Measurements from ENCODE around the gene IFNAR2.

IFNAR2 gene

DNA sequence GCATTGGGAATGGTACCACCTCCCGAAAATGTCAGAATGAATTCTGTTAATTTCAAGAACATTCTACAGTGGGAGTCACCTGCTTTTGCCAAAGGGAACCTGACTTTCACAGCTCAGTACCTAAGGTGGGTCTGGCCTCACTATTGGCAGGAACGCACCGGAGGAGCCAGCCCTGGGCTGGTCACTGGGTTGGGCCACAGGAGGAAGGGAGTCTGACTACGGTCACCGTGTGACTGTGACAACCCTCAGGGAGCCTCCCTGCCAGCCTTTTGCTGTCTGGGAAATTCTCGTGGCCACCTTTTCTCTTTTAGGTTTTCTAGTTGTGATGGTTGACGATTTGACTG is 38.6 kb downstream of the IFNAR2 start:
- H4K20me1 ChIP-seq (ENCODE audit: insufficient read depth, low read length), result peaks cover 2% of the 10 kb centered on the region; the same call in 1 of the 2 replicates
- H3K9me3 ChIP-seq (ENCODE audit: insufficient read depth, low read length, severe bottlenecking), result no peaks in the 10 kb centered on the region
- no peaks in the 10 kb centered on the region for H3K27me3 ChIP-seq (ENCODE audit: insufficient read depth, low read length, poor library complexity)
- H3K79me2 ChIP-seq (ENCODE audit: insufficient read depth, low read length), result peaks cover 32% of the 10 kb centered on the region
- no peak for DNase-seq
- H2AFZ ChIP-seq (ENCODE audit: low read depth, low read length), result no peak overlapping the region
- H3K4me3 ChIP-seq (ENCODE audit: low read depth in 1 of 2, low read length in 2 of 2), result no peak overlapping the region
- TF ChIP-seq CTCF (IDR thresholded peaks at IDR 0.05; ENCODE audit: borderline replicate concordance, extremely low read depth, low read length, poor library complexity, severe bottlenecking), result no peak
- H3K36me3 ChIP-seq (ENCODE audit: insufficient read depth, low read length), result peaks cover 40% of the 10 kb centered on the region
- no peak for ATAC-seq (ENCODE audit: insufficient read depth, low read depth)
- H3K9ac ChIP-seq (ENCODE audit: low read depth, low read length), result no peak overlapping the region
- peaks cover 29% of the 10 kb centered on the region for H3K4me1 ChIP-seq (ENCODE audit: insufficient read depth, low read length)
- H3K4me2 ChIP-seq (ENCODE audit: insufficient read depth, low read length), result peak overlapping the region; percentile 72
- H3K27ac ChIP-seq (ENCODE audit: low read length), result peak overlapping the region; percentile 3; the same call in 1 of the 2 replicates

DNA sequence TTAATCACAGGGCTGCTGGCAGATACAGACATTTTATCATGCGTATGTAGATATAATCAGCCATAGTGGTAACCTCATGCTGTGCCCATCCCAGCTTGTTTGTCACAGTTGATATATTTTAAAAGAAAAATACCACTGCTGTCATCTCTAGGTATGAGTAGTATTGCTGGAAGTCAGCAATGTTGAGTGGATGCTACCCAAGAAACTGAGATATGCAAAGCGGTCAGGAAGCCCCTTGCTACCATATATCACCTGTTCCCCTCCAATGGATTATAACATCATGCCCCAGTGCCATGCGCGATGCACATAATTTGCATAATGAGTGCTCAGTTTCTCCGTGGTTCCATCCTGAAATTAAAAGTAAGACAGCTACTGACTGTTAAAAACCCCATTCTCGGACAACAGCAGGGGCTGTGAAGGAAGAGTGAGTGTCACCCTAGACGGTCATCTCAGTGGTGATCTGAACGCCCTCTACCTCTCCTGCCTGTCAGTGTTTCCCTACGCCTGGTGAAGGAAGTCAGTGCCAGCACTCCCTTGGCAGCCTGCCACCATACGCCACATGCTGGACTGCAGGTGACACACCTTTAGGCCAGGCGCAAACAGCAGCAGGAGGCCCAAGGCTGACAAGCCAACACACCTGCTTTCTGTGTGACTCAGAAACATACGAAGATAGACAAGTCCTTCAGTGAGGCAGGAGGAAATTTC is 39.2 kb downstream of the IFNAR2 start:
- Histone ChIP-seq H3K9me3 (ENCODE audit: insufficient read depth, low read length, severe bottlenecking) (no peaks in the 10 kb centered on the region), H3K9ac (ENCODE audit: low read depth, low read length) (no peak overlapping the region), H3K36me3 (ENCODE audit: insufficient read depth, low read length) (peaks cover 36% of the 10 kb centered on the region), H3K4me3 (ENCODE audit: low read depth in 1 of 2, low read length in 2 of 2) (no peak overlapping the region), H2AFZ (ENCODE audit: low read depth, low read length) (no peak overlapping the region), H4K20me1 (ENCODE audit: insufficient read depth, low read length) (no peaks in the 10 kb centered on the region), H3K27me3 (ENCODE audit: insufficient read depth, low read length, poor library complexity) (no peaks in the 10 kb centered on the region), H3K4me1 (ENCODE audit: insufficient read depth, low read length) (peaks cover 29% of the 10 kb centered on the region), H3K4me2 (ENCODE audit: insufficient read depth, low read length) (no peak overlapping the region), H3K27ac (ENCODE audit: low read length) (no peak overlapping the region), H3K79me2 (ENCODE audit: insufficient read depth, low read length) (peaks cover 29% of the 10 kb centered on the region)
- TF ChIP-seq EZH2 (IDR thresholded peaks at IDR 0.05; ENCODE audit: borderline replicate concordance, low read depth, low read length, severe bottlenecking) (no peak), CTCF (IDR thresholded peaks at IDR 0.05; ENCODE audit: borderline replicate concordance, extremely low read depth, low read length, poor library complexity, severe bottlenecking) (no peak)
- no peak for ATAC-seq (ENCODE audit: insufficient read depth, low read depth)
- DNase-seq, result no peak

- no peak overlapping the region for H3K4me3 ChIP-seq (ENCODE audit: low read depth in 1 of 2, low read length in 2 of 2)
- peaks cover 38% of the 10 kb centered on the region for H3K36me3 ChIP-seq (ENCODE audit: insufficient read depth, low read length)
- peaks cover 26% of the 10 kb centered on the region for H3K79me2 ChIP-seq (ENCODE audit: insufficient read depth, low read length)
- H3K4me2 ChIP-seq (ENCODE audit: insufficient read depth, low read length), result no peak overlapping the region
- H3K4me1 ChIP-seq (ENCODE audit: insufficient read depth, low read length), result peaks cover 24% of the 10 kb centered on the region
- H3K27me3 ChIP-seq (ENCODE audit: insufficient read depth, low read length, poor library complexity), result no peaks in the 10 kb centered on the region
- no peak overlapping the region for H2AFZ ChIP-seq (ENCODE audit: low read depth, low read length)
- TF ChIP-seq CTCF (IDR thresholded peaks at IDR 0.05; ENCODE audit: borderline replicate concordance, extremely low read depth, low read length, poor library complexity, severe bottlenecking), result no peak
- TF ChIP-seq EZH2 (IDR thresholded peaks at IDR 0.05; ENCODE audit: borderline replicate concordance, low read depth, low read length, severe bottlenecking), result no peak
- H3K9me3 ChIP-seq (ENCODE audit: insufficient read depth, low read length, severe bottlenecking), result no peaks in the 10 kb centered on the region
- H3K9ac ChIP-seq (ENCODE audit: low read depth, low read length), result no peak overlapping the region
- no peak for ATAC-seq (ENCODE audit: insufficient read depth, low read depth)
- no peak for DNase-seq
- no peak overlapping the region for H3K27ac ChIP-seq (ENCODE audit: low read length)
- no peaks in the 10 kb centered on the region for H4K20me1 ChIP-seq (ENCODE audit: insufficient read depth, low read length)
Observed at GRCh38 chr21:33270986-33271385, 41.2 kb downstream of the IFNAR2 start.

Measured in DND-41 (cell line).